ENCODE data around the gene DUSP16.

- TF ChIP-seq CTCF (IDR thresholded peaks at IDR 0.05; ENCODE audit: control extremely low read depth in 1 of 3, insufficient read depth in 1 of 3, low read depth in 1 of 3, low read length in 3 of 3) (no peak), FOSL1 (IDR thresholded peaks at IDR 0.05; ENCODE audit: insufficient read depth, low read depth, low read length) (no peak)
Measured at GRCh38 chr12:12586879-12587675, 24.4 kb upstream of the DUSP16 start.
